Putamen (tissue), 1 donor: Measurements from ENCODE around the gene LRRC15.

Source experiments
- DNase-seq: peaks from one replicate; pipeline ENCODE4 v3.0.0-alpha.2; 2016; ENCODE audit warnings: low spot score

LRRC15 gene

GRCh38 chr3:194316918-194317317, 52.6 kb downstream of the LRRC15 start:
- DNase-seq: no peak

- no peak for DNase-seq
Measured at GRCh38 chr3:194315965-194316361, 53.6 kb downstream of the LRRC15 start.

GRCh38 chr3:194315088-194315964, 54.2 kb downstream of the LRRC15 start:
- DNase-seq: peak; percentile 69

DNA sequence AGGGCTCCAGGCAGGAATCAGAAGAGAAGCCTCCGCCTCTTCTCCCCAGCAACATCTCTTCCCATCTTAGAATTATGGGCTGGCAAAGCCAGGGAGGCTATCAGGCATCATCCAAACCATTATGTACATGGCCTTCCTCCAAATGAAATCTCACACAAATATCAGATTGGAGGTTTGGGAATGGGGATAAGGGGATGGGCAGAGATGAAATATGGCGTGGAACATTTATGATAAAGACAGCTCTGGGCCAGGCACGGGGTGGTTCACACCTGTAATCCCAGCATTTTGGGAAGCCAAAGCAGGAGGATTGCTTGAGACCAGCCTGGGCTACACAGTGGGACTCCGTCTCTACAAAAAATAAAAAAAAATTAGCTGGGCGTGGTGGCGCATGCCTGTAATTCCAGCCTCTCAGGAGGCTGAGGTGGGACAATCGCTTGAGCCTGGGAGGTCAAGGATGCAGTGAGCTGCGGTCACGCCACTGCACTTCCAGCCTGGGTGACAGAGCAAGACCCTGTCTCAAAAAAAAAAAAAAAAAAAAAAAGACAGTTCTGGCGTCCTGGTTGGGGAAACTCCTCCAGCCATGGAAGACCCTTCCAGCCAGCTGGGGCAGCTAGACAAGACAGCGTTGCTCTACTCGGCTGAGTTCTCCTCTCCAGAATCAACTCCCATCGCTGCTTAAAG, 55.0 kb downstream of the LRRC15 start:
- no peak for DNase-seq

GRCh38 chr3:194313560-194314387, 55.8 kb downstream of the LRRC15 start:
- DNase-seq: no peak

- DNase-seq: no peak
Measured at GRCh38 chr3:194312743-194313281, 56.7 kb downstream of the LRRC15 start.

DNA sequence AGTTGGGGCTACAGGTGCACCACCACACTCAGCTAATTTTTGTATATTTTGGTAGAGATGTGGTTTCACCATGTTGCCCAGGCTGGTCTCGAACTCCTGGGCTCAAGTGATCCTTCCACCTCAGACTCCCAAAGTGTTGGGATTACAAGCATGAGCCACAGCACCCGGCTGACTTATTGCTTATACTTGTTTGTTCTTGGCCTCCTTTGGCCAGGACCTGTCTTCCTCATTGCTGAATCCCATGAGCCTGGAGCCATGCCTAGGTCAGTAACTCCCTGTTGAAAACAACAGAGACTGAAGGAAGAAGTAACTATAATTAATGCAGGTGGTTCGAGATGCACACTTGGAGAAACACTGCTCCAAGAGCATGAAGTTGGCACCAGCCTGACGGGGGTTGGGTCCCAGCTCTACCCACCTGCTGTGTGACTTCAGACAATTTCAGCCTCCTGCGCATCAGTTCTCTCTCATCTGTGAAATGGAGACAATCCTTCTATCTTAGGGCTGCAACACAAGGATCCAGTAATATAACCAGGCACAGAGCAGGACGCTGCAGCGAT, 57.3 kb downstream of the LRRC15 start:
- no peak for DNase-seq

DNA sequence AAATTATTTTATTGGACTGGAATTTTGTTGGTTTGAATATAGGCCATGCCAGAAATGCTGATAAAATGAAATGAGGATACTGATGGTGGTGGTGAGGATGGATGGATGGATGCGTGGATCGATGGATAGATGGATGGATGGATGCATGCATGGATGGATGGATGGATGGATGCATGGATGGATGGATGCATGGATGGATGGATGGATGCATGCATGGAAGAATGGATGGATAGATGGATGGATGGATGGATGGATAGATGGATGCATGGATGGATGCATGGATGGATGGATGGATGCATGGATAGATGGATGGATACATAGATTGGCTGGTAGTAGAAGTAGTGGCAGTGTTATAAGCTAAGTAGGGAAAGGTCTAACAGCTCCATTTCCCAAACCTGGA, 58.5 kb downstream of the LRRC15 start:
- DNase-seq: no peak

DNA sequence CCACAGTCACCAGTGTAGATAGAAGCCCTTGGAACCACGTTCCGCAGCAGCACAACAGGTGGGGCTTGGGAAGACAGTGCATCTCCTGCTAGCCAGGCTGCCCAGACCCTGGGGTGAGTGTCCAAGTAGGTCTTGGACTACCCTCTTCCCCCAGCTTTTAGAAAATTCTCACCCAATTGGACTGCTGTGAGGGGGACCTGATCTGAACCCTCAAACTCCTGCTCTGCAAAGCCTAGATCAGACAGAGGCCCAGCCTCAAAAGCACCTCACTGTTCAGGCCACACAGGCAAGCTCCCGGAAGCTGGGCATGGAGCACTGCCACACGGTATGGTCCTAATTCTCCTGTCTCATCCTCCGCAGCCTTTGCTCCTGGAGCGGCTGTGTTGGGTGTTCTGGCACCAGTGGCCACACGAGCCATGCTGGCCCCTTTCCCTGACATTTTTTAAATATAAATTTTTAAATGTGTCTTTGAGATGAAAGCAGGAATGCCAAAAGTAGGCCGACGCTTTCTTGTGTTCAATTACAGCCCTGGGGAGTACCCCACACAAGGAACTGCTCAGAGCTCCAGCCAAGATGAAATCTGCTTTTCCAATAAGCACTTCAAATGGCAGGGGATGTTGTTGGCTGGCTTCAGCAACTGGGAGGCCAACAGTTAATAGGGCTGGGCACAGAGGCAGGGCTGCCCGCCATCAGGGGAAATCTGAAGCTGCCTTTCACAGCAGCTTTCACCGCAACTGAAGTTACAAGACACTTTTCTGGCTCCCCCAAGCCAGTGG, 59.3 kb downstream of the LRRC15 start:
- DNase-seq: no peak

DNA sequence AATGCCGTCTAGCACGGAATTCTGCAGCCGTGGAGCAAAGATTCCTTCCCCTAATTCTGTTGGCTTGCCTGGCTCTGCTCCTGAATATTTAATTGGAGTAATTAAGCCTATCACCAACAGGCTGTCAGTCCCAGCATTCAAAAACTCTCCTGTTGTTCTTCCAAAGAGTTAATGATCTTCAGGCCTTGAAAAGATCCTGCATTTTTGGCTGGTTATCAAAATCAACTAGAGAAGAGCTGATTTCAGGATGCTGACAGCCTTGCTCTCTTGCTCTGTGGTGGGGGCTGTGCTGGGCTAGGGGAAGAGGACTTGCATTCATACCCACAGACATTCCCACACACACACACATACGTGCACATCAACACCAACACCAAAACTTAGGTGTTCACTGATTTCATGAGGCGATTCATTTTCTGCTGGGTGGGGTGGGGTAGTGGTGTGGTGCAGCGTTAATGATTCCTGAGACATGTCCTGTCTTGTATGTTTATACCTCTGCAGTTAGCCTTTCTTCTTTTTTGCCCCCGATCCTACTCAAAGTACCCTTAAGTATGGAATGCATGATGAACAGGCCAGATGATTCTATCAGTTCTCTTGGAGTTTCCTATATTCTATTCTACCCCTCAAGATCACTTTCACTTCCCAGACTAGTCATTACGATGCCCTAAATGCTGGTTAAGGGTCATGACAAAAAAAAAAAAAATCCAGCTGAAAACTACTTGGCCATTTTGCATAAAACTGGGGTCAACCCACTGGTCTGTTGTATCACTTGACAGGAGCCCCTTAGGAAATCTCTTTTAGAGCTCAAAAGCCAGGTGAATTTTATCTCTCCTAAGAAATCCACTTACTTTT, 60.7 kb downstream of the LRRC15 start:
- no peak for DNase-seq

GRCh38 chr3:194307849-194308248, 61.7 kb downstream of the LRRC15 start:
- DNase-seq: no peak

- DNase-seq: no peak
Measured at GRCh38 chr3:194306771-194307640, 62.5 kb downstream of the LRRC15 start.

- DNase-seq: no peak
Measured at GRCh38 chr3:194306109-194306686, 63.3 kb downstream of the LRRC15 start.

GRCh38 chr3:194305356-194306108, 64.0 kb downstream of the LRRC15 start:
- no peak for DNase-seq
